HFFc6 (cell line): Measurements from ENCODE around the gene PDE1A. TPM values are rescaled to one million over a fixed set of nuclear protein-coding genes. Genes with fewer than 3 reads are reported as not detected.
"Not testable (repeated sequence)": the region's sequence is repeated elsewhere in the genome, so short reads cannot be mapped to it uniquely, and the experiment has no call there.

Experiments
- DNase-seq: peaks from one replicate; pipeline ENCODE4 v3.0.0-alpha.2; 2018
- H3K27ac Mint-ChIP-seq: 2 replicates; pipeline ENCODE4 v1.8.0; 2020; ENCODE audit warnings: mild to moderate bottlenecking, mixed read lengths
- H3K27me3 Mint-ChIP-seq: 2 replicates; pipeline ENCODE4 v1.8.0; 2021; ENCODE audit warnings: mild to moderate bottlenecking, moderate library complexity, mixed read lengths; ENCODE audit not compliant: insufficient read depth
- H3K36me3 Mint-ChIP-seq: 2 replicates; pipeline ENCODE4 v1.8.0; 2021; ENCODE audit warnings: low read depth, mixed read lengths
- H3K4me1 Mint-ChIP-seq: 2 replicates; pipeline ENCODE4 v1.8.0; 2020; ENCODE audit warnings: low read depth, mixed read lengths
- H3K4me3 Mint-ChIP-seq: 2 replicates; pipeline ENCODE4 v1.8.0; 2020; ENCODE audit warnings: mild to moderate bottlenecking, moderate library complexity, mixed read lengths
- H3K9me3 Mint-ChIP-seq: 2 replicates; pipeline ENCODE4 v1.8.0; 2020; ENCODE audit warnings: mild to moderate bottlenecking, mixed read lengths
- CTCF ChIP-seq: fragments of 200-600 bp; sonication (generic); IDR thresholded peaks from 2 replicates; pipeline ENCODE4 v1.5.0; 2021; ENCODE audit warnings: antibody characterized with exemption, mild to moderate bottlenecking
- total RNA-seq, 6 experiments: library from RNA; stranded (reverse); fragmentation: NEBNext Ultra II Directional; extraction: Animal tissue kit (Norgen Biotek cat#: 25700); gene quantifications; 2 replicates in 1 of 6; 3 replicates in 5 of 6; pipeline ENCODE4 v1.2.3, GENCODE V29; 2021

Gene PDE1A
- total RNA-seq, 6 experiments from 2014 or later: 2.7 to 8.0 (median 3.9) TPM

GRCh38 chr2:182404092-182404491 lies 22.7 kb downstream of the PDE1A start:
- no peak for DNase-seq
- peaks cover 31% of the 10 kb centered on the region for H3K4me1 Mint-ChIP-seq

DNA sequence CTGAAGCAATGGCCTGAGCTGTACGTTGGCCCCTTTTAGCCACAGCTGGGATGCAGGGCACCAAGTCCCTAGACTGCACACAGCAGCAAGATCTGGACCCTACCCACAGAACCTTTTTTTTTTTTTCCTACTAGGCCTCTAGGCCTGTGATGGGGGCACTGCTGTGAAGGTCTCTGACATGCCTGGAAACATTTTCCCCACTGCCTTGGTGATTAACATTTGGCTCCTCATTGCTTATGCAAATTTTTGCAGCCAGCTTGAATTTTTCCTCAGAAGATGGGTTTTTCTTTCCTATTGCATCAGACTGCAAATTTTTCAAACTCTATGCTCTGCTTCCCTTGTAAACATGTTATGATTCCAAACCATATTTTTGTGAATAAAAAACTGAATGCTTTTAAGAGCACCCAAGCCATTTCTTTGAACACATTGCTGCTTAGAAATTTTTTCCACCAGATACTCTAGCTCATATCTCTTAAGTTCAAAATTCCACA lies 33.5 kb downstream of the PDE1A start:
- Mint-ChIP-seq H3K27me3 (no peaks in the 10 kb centered on the region; the same call in 1 of the 2 replicates), H3K36me3 (no peaks in the 10 kb centered on the region), H3K4me1 (no peaks in the 10 kb centered on the region; the same call in 1 of the 2 replicates), H3K4me3 (no peak overlapping the region), H3K27ac (no peak overlapping the region), H3K9me3 (no peaks in the 10 kb centered on the region)
- TF ChIP-seq CTCF: no peak
- no peak for DNase-seq

More at GRCh38 chr2:182404092-182404491, 22.7 kb downstream of the PDE1A start:
- no peak for TF ChIP-seq CTCF
- H3K27ac Mint-ChIP-seq: peak overlapping the region; percentile 51; the same call in 1 of the 2 replicates
- H3K27me3 Mint-ChIP-seq: no peaks in the 10 kb centered on the region; the same call in 1 of the 2 replicates
- no peak overlapping the region for H3K4me3 Mint-ChIP-seq
- no peaks in the 10 kb centered on the region for H3K36me3 Mint-ChIP-seq
- H3K9me3 Mint-ChIP-seq: no peaks in the 10 kb centered on the region

GRCh38 chr2:182391443-182391842 lies 35.4 kb downstream of the PDE1A start:
- Mint-ChIP-seq H3K4me1 (no peaks in the 10 kb centered on the region; the same call in 1 of the 2 replicates), H3K4me3 (no peak overlapping the region), H3K27me3 (no peaks in the 10 kb centered on the region; the same call in 1 of the 2 replicates), H3K9me3 (0 out of 2 replicates have a peak, but pooled peaks cover 9% of the 10 kb centered on the region), H3K27ac (no peak overlapping the region), H3K36me3 (peaks cover 5% of the 10 kb centered on the region)
- no peak for DNase-seq
- no peak for TF ChIP-seq CTCF

DNA sequence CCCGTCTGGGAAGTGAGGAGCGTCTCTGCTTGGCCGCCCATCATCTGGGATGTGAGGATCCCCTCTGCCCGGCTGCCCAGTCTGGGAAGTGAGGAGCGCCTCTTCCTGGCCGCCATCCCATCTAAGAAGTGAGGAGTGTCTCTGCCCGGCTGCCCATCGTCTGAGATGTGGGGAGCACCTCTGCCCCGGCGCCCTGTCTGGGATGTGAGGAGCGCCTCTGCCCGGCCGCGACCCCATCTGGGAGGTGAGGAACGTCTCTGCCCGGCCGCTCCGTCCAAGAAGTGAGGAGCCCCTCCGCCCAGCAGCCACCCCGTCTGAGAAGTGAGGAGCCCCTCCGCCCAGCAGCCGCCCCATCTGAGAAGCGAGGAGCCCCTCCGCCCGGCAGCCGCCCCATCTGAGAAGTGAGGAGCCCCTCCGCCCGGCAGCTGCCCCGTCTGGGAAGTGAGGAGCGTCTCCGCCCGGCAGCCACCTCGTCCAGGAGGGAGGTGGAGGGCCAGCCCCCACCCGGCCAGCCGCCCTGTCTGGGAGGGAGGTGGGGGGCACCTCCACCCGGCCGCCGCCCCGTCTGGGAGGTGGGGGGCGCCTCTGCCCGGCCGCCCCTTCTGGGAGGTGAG lies 40.5 kb downstream of the PDE1A start:
- not testable (repeated sequence) for H3K27me3 Mint-ChIP-seq, H3K4me1 Mint-ChIP-seq, DNase-seq, H3K27ac Mint-ChIP-seq, H3K4me3 Mint-ChIP-seq
- peaks cover 24% of the 10 kb centered on the region for H3K36me3 Mint-ChIP-seq
- H3K9me3 Mint-ChIP-seq: peaks cover 33% of the 10 kb centered on the region

- no peak overlapping the region for H3K4me3 Mint-ChIP-seq
- no peak overlapping the region for H3K27ac Mint-ChIP-seq
- no peak for DNase-seq
- peaks cover 24% of the 10 kb centered on the region for H3K36me3 Mint-ChIP-seq
- no peaks in the 10 kb centered on the region; the same call in 1 of the 2 replicates for H3K27me3 Mint-ChIP-seq
- no peaks in the 10 kb centered on the region for H3K4me1 Mint-ChIP-seq
- no peak for TF ChIP-seq CTCF
- peaks cover 33% of the 10 kb centered on the region for H3K9me3 Mint-ChIP-seq
Measured at GRCh38 chr2:182384860-182385259, 42.0 kb downstream of the PDE1A start.

DNA sequence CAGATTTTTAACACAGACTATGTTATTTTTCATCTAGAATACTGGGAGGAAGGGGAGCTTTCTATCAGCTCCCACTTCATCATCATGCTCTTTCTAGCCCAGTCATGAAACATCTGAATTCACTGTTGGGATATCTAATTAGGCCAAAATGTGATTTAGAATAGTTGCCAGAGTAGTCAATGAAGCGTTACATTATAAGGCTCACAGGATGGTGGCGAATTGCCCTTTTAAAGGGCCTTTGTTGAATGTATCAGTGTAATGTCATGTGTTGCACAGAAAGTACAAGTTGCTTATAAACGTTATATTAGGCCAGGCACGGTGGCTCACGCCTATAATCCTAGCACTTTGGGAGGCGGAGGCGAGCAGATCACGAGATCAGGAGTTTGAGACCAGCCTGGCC lies 45.6 kb downstream of the PDE1A start:
- Mint-ChIP-seq H3K27ac (no peak overlapping the region), H3K36me3 (peaks cover 31% of the 10 kb centered on the region)

More for the DNA sequence above, 45.6 kb downstream of the PDE1A start:
- Mint-ChIP-seq H3K4me1 (peaks cover 7% of the 10 kb centered on the region), H3K27me3 (no peaks in the 10 kb centered on the region; the same call in 1 of the 2 replicates), H3K4me3 (no peak overlapping the region), H3K9me3 (peaks cover 36% of the 10 kb centered on the region)
- DNase-seq: no peak
- no peak for TF ChIP-seq CTCF
